Stimulated activated CD4-positive, alpha-beta T cell treated with anti-CD3 and anti-CD28 coated beads, Interleukin-12 subunit alpha, Interleukin-12 subunit beta, amount 100 ng/mL, for 4 hours (primary cell): Measurements from ENCODE around the gene PXDN.

Experiments
- DNase-seq: peaks from one replicate; pipeline ENCODE4 v3.0.0-alpha.2; 2020

Gene PXDN

DNA sequence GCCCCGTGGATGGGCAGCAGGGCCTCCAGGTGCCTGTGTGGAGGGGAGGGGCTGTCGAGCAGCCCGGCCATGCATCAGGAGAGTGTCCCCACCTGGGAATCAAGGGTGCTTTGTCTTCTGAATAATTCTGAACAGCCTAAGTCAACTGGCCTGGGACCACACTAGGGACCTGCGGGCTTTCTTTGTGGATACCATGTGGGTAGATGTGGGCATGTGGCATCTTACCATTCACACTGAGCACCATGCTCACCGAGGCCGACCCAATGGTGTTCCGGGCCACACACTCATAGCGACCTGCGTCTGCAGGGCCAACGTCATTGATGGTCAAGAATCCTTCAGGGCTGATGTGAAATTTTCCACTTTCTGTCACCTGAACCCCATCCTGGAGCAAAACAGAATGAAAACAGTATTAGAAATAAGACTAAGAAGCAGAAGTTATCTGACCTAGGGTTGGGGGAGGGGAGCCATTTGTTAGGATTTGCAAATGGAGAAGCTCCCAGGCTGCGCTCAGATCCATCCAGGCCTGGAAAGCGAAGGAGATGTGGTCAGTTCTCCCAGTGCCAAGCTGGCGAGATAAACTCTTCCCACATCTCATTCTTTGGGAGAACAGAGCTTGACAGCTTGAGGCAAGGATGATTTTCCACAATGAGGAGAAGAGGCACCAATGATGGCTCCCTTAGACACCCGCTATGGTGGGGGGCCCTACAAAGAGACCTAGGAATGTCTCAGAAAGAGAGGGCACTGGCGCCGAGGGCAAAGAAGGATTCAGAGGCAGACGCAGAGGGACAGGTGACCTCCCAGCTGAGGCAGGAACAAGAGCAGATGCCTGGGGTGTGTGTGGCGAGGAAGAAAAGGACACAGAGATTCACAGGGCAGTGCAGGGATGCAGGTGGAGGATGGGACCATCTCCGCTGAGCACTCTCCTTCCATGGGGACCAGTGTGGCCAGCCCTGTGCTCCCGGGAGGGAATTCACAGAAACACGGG lies 83.4 kb downstream of the PXDN start:
- DNase-seq, result no peak

DNA sequence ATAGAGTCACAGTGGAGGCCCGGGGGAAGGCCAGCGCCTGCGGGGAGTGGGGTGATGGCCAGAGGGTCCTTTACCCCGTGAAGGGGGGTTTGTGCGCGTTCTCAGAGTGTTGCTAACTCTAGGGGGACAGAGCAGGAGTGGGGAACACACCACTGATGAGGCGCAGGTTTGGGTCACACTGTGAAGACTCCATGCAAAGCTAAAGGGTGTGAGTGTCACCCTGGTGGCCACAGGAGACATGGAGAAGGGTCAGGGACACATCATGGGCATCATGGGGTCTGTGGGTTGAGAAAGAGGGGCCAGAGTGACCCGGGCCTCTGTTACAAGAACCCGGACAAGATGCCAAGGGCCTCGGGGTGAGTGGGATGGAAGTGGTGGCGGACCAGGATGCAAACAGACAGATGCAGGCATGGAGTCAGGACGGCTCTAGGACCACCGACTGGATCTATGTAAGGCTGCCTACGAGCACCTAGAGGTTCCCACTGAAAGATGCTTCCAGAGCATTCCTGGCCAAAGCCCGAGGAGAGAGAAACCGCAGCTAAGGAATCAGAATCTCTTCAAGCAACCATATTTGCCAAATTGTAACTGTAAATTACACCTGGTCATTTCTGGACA lies 84.3 kb downstream of the PXDN start:
- DNase-seq, result no peak

DNA sequence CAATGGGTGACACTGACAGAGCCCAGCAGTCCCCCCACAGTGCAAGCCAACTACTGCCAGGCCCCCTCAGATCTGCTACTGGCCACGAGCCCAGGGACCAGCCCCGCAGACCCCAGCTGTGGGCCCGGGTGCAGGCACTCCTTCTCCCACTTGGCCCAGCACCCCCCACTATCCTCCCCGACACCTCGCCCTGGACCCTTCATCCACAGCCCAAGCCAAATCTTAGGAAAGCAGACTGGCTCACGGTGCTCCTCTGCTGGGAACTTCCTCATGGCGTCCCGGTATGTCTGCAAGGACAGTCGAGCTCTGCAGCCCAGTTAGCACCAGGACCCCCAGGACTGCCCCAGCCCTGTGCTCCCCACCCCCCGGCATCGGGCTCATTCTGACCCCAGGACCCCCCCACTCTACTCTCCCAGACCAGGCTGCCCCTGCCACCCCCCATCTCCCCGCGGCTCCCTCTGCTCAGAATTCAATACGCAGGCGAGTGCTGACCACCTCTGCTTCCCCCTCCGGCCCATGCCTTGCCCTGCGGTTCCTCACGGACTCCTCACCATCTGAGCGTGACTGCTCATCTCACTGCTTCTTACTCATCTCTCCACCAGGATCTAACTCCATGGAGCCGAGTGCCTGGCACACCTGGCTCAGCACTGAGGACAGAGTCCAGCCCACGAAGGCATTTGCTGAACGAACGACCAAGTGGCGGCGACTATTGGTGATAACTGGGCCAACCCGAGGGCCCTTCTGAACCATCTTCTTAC lies 85.7 kb downstream of the PXDN start:
- DNase-seq, result no peak

DNA sequence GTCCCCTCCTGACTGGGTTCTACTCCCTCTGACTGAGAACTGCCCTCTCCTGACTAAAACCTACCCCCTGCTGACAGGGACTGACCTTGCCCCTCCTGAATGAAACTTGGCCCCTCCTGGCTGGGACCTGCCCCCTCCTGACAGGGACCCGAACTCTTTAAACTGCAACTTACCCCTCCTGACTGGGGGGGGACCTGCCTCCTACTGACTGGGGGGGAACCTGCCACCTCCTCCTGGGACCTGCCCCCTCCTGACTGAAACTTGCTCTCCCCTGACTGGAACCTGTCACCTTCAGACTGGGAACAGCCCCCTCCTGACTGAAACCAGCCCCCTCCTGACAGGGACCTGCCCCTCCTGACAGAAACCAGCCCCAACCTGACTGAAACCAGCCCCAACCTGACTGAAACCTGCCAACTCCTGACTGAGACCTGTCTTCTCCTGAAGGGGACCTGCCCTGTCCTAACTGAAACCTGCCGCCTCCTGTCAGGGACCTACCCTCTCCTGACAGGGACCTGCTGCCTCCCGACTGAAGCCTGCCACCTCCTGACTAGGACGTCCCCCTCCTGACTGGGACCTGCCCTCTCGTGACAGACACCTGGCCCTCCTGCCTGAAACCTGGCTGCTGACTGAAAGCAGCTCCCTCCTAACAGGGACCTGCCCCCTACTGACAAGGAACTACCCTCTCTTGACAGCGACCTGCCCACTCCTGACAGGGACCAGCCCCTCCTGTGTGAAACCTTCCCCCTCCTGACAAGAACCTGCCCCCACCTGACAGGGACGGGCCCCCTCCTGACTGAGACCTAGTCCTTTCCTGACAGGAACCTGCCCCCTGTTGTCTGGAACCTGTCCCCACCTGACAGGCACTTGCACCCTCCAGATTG lies 87.1 kb downstream of the PXDN start:
- DNase-seq, result no peak

DNA sequence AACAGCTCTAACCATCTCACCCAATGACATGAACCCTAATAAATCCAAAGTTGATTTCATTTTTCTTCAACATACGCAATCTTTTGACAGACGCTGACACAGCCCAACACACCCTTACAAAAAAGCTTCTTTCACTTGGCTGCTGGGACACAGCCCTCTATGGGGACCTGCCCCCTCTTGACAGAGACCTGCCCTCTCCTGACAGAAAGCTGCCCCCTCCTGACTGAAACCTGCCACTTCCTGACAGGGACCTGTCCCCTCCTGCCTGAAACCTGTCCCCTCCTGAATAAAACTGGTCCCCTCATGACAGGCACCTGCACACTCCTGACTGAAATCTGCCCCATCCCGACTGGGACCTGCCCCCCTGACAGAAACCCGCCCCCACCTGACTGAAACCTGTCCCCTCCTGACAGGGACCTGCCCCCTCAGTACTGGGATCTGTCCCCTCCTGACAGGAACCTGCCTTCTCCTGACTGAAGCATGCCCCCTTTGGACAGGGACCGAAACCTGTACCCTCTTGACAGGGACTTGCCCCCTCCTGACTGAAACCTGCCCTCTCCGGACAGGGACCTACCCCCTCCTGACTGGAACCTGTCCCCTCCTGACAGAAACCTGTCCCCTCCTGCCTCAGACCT lies 87.9 kb downstream of the PXDN start:
- no peak for DNase-seq

DNA sequence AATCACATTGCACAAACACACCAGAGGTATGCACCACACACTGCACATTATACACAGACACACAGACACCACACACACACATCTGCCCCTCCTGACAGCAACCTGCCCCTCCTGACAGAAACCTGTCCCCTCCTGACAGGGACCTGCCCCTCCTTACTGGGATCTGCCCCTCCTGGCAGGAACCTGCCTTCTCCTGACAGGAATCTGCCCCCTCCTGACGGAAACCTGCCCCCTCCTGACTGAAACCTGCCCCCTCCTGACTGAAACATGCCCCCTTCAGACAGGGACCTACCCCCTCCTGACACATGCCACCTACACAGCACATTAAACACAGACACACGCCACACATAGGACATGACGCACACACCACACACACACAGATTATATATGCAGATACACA lies 88.9 kb downstream of the PXDN start:
- DNase-seq, result no peak

DNA sequence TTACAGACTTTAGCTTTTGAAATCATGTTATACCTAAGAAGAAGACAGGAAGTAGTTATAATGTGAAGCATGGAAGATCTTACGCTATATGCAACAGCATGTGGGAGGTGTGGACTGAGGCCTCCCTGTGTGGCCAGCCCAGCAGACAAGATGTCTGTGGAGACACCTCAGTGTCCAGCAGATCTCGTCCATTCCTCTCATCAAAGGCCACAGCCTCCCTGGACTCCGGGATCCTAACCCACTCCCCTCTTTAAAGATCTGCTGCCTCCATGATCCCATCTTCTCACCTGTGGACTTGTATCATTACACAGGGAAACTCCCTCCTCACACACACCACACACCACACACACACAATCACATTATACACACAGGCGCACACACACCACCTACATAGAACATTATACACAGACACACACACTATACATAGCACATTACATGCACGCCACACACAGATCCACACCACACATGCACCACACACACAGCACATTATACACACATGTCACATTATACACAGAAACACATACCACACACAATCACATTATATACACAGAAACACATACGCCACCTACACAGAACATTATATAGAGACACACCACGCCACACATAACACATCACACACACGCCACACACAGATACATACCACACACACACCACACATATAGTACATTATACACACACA lies 89.5 kb downstream of the PXDN start:
- no peak for DNase-seq

DNA sequence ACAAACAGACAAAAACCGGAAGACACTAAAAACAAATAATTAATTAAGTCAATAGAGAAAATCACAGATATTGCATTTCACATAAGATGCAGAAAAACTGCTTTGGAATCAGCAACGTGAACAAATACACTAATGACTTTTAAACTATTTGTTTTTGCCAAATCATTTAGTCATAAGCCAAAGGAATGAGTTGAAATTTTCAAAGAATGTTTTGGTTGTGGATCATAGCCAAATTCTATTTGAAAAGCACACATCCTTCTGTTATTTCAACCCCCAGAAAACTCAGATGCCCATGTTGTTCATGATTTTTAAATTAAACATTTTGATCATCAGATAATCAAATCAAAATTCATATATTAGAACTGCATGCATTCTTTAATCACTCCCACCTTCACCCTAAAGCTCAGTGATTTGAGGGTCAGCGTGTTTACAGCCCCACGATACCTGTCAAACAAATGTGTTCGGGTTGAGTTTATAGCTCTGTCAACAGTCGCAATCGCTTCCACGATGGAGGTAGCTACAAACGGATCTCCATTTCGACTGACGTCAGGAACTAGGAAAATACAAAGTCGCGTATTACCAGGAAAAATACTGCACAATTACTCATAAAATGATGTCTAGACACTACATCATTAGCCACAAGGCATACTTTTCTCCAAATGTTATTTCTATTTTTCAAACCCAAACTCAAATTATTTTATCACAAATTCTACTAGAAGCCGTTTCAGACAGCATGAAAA lies 90.2 kb downstream of the PXDN start:
- no peak for DNase-seq

DNA sequence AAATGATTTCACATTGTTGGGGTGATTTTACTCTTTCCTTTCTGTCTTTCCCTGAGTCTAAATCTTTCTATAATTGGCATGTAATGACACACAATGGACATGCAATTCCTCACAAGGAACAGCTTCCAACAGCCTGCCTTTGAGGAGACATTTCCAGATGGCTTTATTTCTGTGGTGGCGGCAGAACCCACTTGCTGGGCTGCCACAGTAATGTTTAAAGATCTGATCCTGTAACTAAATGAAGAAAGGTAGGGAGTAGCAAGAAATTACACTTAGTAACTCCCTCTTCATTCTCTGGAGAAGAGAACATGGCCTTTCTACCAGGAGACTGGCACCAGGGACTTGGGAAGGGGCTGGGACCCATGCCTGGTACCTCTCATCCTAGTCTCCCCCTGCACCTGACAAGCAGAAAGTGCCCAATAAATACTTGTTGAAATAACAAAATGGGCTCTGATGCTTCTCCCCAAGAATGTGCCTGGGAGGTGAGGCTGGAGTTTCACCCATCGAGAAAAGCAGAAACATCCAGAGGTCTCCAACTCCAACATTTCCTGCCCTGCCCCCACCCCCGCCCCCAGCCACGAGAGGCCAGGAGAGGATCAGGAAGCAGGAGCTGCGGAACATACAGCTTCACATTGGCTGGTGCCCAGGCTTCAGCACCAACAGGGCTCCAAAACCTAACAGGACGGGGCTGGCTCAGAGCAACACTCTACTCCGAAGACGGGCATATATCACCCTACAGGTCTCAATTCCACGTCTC lies 92.1 kb downstream of the PXDN start:
- no peak for DNase-seq

DNA sequence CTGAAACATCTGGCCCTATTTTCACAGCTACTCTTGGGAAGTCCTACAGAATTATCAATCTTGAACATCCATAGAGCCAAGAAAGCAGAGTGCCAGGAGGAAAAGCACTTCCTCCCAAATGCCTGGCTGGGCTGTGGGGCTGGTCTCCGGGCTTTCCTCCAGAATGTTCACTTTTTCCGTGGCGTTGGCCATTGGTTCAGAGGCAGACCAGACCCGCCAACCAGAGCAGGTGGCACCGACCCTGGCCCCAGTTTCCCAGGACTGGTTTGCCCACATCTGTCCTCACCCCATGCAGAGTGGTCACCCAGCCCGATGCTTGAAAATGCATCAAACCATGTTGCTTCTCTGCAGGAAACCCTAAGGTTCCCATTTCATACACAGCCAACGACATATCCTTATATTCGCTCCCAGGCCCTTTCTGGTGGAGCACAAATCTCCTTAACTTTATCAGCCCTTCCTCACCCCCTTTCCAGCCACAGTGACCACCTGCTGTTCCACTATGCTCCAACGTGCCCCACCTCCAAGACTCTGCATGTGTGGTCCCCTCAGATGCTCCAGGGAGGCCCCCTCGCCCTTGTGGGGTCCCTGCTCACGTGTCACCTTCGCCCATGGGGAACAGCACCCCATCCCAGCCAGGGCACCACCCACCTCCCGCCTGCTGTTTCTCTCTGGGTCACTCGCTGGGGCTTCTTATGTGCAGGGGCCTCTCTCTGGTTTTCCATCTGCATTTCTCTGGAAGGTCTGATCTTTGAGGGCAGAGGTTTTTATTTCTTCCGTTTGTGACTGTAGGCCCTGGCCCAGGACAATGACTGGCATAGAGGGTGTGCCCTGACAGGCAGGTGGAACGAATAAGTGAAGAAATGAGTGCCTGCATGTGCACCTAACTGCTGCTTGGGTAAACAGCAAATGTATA lies 92.9 kb downstream of the PXDN start:
- no peak for DNase-seq

DNA sequence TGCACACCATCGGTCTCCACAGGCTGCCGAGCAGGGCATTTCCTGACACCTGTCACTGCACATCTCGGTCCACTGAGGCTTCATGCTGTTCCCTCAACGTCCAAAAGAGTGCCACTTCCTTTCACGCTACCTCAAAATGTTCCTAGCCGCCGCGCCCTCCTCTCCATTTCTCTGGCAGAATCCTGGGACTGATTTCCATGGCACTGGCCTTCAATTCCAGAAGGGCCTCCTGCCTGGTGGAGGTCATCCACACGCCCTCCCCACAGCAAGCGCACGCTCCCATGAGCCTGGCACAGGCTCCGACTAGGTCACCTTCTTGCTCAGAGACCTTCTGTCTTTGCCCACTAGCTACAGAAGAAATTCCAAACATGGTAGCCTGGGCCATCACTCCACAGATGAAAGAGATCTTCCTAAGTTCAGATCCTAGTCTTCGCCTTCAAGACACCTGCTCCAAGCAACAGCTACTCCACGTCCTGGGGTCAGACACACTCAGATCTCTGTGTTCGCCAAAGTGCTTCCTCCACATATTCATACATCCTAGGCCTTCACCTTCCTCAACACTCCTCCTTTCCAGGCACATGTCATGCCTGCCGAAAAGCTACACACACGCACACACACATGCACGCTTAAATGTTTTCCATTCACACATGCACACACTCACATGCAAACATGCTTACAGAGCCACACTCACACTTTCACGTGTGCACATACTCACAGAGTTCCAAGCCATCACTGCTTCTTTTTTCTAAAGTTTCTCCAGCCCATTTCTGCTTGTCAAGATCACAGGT lies 94.0 kb downstream of the PXDN start:
- no peak for DNase-seq

DNA sequence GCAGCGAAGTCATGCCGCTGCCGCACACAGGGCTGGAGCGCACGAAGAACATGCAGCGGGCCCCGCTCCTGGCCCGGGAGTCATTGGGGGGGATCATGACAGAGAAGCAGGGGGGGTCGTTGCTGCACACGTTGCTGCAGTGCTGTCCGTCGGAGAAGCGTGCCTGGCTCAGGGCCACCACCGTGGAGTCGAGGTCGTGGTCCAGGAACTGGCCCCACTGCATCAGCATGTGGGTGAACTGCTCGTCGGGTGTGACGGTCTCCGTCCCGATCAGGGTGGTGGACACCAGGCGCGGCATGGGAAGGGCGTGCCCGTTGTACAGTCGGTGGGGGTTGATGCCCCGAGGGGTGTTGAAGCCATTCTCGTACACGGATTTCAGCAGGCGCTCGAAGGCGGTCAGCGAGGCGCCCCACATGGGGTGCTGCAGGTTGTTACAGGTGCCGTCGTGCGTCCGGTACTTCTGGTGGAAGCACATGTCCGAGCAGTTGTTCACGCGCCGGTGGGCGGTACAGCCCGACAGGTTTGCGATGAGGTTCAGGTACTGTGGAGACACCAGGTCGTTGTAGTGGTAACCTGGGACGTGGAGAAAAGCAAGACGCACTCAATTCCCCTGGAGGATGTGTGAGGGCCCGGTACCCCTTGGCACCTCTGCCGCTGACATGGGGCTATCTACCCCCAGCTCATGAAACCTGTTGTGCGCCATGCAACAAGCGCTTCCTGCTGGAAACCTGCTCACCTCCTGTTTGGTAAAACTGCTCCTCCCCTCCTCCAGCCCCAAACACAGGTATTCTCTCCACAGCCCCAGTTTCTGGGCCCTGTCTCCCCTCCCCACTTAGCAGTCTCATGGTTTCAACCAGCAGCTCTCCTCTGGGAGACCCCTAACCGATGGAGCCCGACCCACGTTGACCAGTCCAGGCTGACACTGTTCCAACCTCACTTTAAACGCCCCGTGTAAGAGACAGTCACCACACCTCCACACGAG lies 94.9 kb downstream of the PXDN start:
- no peak for DNase-seq

DNA sequence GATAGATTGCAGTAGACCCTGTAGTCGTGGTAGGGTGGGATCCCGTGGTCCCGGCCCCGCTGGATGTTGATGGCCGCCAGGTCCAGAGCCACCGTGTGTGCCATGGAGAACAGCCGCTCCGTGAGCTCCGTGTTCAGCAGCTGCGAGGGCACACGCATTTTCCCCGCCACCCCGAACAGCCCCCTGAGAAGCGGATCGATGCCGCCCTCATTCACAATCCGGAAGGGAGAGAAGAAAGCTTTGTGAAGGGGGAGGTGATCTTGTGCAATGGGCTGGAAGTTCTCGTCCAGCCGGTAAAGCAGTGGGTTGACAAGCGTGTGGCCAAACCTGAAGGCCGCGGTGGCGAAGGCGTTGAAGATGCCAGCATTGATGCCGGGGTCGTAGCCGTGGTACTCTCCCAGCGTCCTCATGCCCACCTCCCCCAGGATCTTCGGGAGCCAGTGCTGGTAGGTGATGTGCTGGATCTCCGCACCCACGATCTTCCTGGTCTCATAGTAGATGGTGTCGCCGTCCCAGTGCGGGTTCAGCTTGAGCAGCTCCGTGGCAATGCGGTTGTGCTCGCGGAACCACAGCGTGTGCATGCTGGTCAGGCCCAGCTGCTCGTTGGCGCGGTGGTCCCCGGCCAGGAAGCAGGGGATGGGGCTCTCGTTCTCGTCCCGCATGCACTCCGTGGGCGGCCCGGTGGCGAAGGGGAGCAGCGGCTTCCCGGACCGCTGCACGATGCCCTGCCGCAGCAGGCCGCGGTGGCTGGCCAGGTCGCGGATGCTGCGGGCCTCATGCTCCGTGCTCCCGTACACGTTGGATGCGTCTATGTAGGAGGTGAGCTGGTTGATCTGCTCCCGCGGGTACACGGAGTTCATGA lies 95.8 kb downstream of the PXDN start:
- no peak for DNase-seq

DNA sequence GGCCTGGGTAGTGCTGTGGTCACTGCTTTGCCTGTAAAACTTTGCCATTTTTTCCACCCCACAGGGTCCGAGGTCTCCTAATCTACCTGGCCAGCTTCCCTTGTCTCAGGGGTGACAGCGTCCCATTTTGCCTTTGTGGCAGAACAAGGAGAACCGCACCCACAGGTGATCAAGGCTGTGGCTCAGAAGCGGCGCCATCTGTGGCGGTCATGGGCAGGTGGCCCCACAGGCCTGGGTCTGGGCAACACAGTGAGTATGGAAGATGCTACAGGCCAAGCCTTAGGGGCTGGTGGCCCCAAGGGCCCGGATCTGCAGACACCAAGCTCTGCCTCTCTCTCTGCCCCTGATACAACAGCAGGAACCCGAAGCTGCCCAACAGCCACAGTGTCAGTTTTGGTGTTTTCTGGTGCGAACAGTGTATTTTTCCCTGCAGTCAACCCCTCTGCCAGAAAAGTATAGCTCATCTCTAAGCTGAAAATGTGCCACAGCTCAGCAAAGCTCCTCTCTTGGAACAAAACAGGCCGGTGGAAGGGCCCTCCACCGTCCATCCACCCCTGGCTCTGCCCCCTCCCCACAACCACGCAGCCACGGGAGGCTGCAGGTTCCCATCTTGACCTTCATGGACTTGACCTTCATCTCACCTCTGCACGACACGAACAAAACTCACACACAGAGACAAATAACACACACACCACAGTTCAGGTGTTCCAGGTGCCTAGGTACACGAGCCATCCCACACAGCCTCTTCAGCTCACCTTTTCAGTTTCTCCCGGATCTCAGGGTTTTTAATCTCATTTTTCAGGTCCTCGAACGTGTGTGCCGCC lies 96.7 kb downstream of the PXDN start:
- no peak for DNase-seq
